IMR-90 (cell line): ENCODE measurements around the gene CANX. TPM values are rescaled to one million over a fixed set of nuclear protein-coding genes. Genes with fewer than 3 reads are reported as not detected.

ENCODE experiments used
- ATAC-seq: fragments of 200-7000 bp; cut with Tn5 transposase; 2 replicates; pipeline ENCODE4 v1.9.1; 2020; ENCODE audit warnings: low read depth, mild to moderate bottlenecking, moderate library complexity
- BruUV-seq: library from RNA; stranded (reverse); fragments of 400-500 nt; replicated peaks from 2 replicates; lab custom pipeline; 2021; lab: Mats Ljungman, UMichigan
- CTCF ChIA-PET: fragments of 300-600 bp; formaldehyde crosslinking; extraction: SDS; loops from one replicate; lab custom pipeline; 2021; ENCODE audit warnings: antibody characterized with exemption; lab: Yijun Ruan, JAX
- POLR2A ChIA-PET: fragments of 300-600 bp; sonication (Branson Sonifier 250); formaldehyde crosslinking; loops from one replicate; lab custom pipeline; 2022; ENCODE audit warnings: antibody characterized with exemption; ENCODE audit not compliant: unreplicated experiment; lab: Charles Lee
- DNase-seq: peaks from one replicate; pipeline ENCODE4 v3.0.0; 2013
- H2AFZ ChIP-seq: replicated peaks from 2 replicates; pipeline ENCODE3; 2013; ENCODE audit warnings: low read length, mild to moderate bottlenecking; ENCODE audit not compliant: poor library complexity
- H2AK5ac ChIP-seq: 2 replicates; pipeline ENCODE4 v1.6.1; 2013; ENCODE audit warnings: low read depth, low read length, inconsistent platforms
- H2AK9ac ChIP-seq: replicated peaks from 2 replicates; pipeline ENCODE3; 2013; ENCODE audit warnings: mild to moderate bottlenecking, low read depth, low read length, moderate library complexity; ENCODE audit not compliant: poor library complexity
- H2BK120ac ChIP-seq: 2 replicates; pipeline ENCODE4 v1.6.1; 2013; ENCODE audit warnings: low read depth, low read length, inconsistent platforms
- H2BK15ac ChIP-seq: 3 replicates; pipeline ENCODE4 v1.6.1; 2013; ENCODE audit warnings: low read depth, low read length, inconsistent platforms
- H2BK20ac ChIP-seq: 2 replicates; pipeline ENCODE4 v1.6.1; 2013; ENCODE audit warnings: low read depth, mild to moderate bottlenecking, inconsistent platforms, low read length, moderate library complexity
- H2BK5ac ChIP-seq: 2 replicates; pipeline ENCODE4 v1.6.1; 2013; ENCODE audit warnings: mild to moderate bottlenecking, low read depth, low read length, inconsistent platforms; ENCODE audit not compliant: poor library complexity, severe bottlenecking
- H3K14ac ChIP-seq: replicated peaks from 2 replicates; pipeline ENCODE4 v1.6.1; 2013; ENCODE audit warnings: low read depth, low read length, inconsistent platforms
- H3K18ac ChIP-seq: 2 replicates; pipeline ENCODE4 v1.6.1; 2013; ENCODE audit warnings: low read depth, low read length, control low read depth
- H3K23ac ChIP-seq: 2 replicates; pipeline ENCODE4 v1.6.1; 2013; ENCODE audit warnings: low read depth, low read length, inconsistent platforms
- H3K27ac ChIP-seq: 2 replicates; pipeline ENCODE4 v1.5.1; 2013; ENCODE audit warnings: mild to moderate bottlenecking, control low read depth, low read length; ENCODE audit not compliant: insufficient read depth
- H3K27me3 ChIP-seq: 2 replicates; pipeline ENCODE4 v1.6.1; 2013; ENCODE audit warnings: low read length; ENCODE audit not compliant: control insufficient read depth, insufficient read depth
- H3K36me3 ChIP-seq: 2 replicates; pipeline ENCODE4 v1.6.1; 2013; ENCODE audit warnings: low read length, mixed read lengths; ENCODE audit not compliant: control insufficient read depth, insufficient read depth
- H3K4ac ChIP-seq: 2 replicates; pipeline ENCODE4 v1.6.1; 2013; ENCODE audit warnings: low read depth, low read length, inconsistent platforms
- H3K4me1 ChIP-seq: 2 replicates; pipeline ENCODE4 v1.6.1; 2013; ENCODE audit warnings: low read length, mixed read lengths; ENCODE audit not compliant: control insufficient read depth, insufficient read depth
- H3K4me2 ChIP-seq: 2 replicates; pipeline ENCODE4 v1.6.1; 2013; ENCODE audit warnings: low read depth, mild to moderate bottlenecking, control low read depth, low read length, moderate library complexity
- H3K4me3 ChIP-seq: 2 replicates; pipeline ENCODE4 v1.5.1; 2013; ENCODE audit warnings: low read depth, mild to moderate bottlenecking, control low read depth, low read length, moderate library complexity; ENCODE audit not compliant: insufficient read depth
- H3K56ac ChIP-seq: 2 replicates; pipeline ENCODE4 v1.6.1; 2013; ENCODE audit warnings: low read length, inconsistent platforms; ENCODE audit not compliant: insufficient read depth; ENCODE audit errors: extremely low read depth
- H3K79me1 ChIP-seq, 2 experiments: 2 replicates each; pipeline ENCODE4 v1.6.1; 2013; ENCODE audit warnings: low read length in 2 of 2, inconsistent platforms in 1 of 2, low read depth in 1 of 2
- H3K9ac ChIP-seq: 2 replicates; pipeline ENCODE4 v1.6.1; 2013; ENCODE audit warnings: low read depth, low read length, control low read depth
- H3K9me1 ChIP-seq: 2 replicates; pipeline ENCODE4 v1.6.1; 2013; ENCODE audit warnings: low read length, inconsistent platforms; ENCODE audit not compliant: insufficient read depth
- H3K9me3 ChIP-seq: 2 replicates; pipeline ENCODE4 v1.6.1; 2013; ENCODE audit warnings: low read length; ENCODE audit not compliant: control insufficient read depth, insufficient read depth
- H4K20me1 ChIP-seq: 2 replicates; pipeline ENCODE4 v1.6.1; 2013; ENCODE audit warnings: low read length, inconsistent platforms; ENCODE audit not compliant: insufficient read depth
- H4K5ac ChIP-seq: 2 replicates; pipeline ENCODE4 v1.6.1; 2013; ENCODE audit warnings: mild to moderate bottlenecking, low read depth, low read length, control low read depth
- H4K8ac ChIP-seq, 2 experiments: 2 replicates each; pipeline ENCODE4 v1.6.1; 2013; ENCODE audit warnings: low read depth in 2 of 2, low read length in 2 of 2, control low read depth in 1 of 2, inconsistent platforms in 1 of 2
- H4K91ac ChIP-seq: 2 replicates; pipeline ENCODE4 v1.6.1; 2013; ENCODE audit warnings: low read depth, low read length, inconsistent platforms; ENCODE audit not compliant: insufficient read depth
- BHLHE40 ChIP-seq: fragments of 150-350 bp; IDR thresholded peaks from 2 replicates; pipeline ENCODE4 v1.6.1; 2016; ENCODE audit warnings: mild to moderate bottlenecking, low read depth, low read length
- CEBPB ChIP-seq: IDR thresholded peaks from 2 replicates; pipeline ENCODE4 v1.6.1; 2012; ENCODE audit warnings: low read depth, low read length, improper control_type of control experiment
- CHD1 ChIP-seq: IDR thresholded peaks from 2 replicates; pipeline ENCODE4 v1.6.1; 2012; ENCODE audit warnings: low read depth, low read length, improper control_type of control experiment
- ELK1 ChIP-seq: fragments of 150-350 bp; IDR thresholded peaks from 2 replicates; pipeline ENCODE4 v1.6.1; 2016; ENCODE audit warnings: low read depth, mild to moderate bottlenecking, low read length, moderate library complexity, borderline replicate concordance
- FOS ChIP-seq: fragments of 150-350 bp; IDR thresholded peaks from 2 replicates; pipeline ENCODE4 v1.6.1; 2016; ENCODE audit warnings: low read depth, low read length
- MAFK ChIP-seq: IDR thresholded peaks from 2 replicates; pipeline ENCODE4 v1.6.1; 2012; ENCODE audit warnings: low read depth, low read length, improper control_type of control experiment
- MAZ ChIP-seq: IDR thresholded peaks from 2 replicates; pipeline ENCODE4 v1.6.1; 2012; ENCODE audit warnings: low read depth, mild to moderate bottlenecking, low read length, improper control_type of control experiment, moderate library complexity, borderline replicate concordance
- MXI1 ChIP-seq: IDR thresholded peaks from 2 replicates; pipeline ENCODE4 v1.6.1; 2012; ENCODE audit warnings: low read depth, mild to moderate bottlenecking, low read length, moderate library complexity, borderline replicate concordance
- NFE2L2 ChIP-seq: fragments of 150-350 bp; IDR thresholded peaks from 2 replicates; pipeline ENCODE4 v1.6.1; 2016; ENCODE audit warnings: low read depth, mild to moderate bottlenecking, low read length
- POLR2A ChIP-seq: IDR thresholded peaks from 2 replicates; pipeline ENCODE4 v1.6.1; 2012; ENCODE audit warnings: mild to moderate bottlenecking, low read depth, low read length
- RAD21 ChIP-seq: IDR thresholded peaks from 2 replicates; pipeline ENCODE4 v1.6.1; 2012; ENCODE audit warnings: low read length, improper control_type of control experiment
- RCOR1 ChIP-seq: IDR thresholded peaks from 2 replicates; pipeline ENCODE4 v1.6.1; 2012; ENCODE audit warnings: mild to moderate bottlenecking, low read length, improper control_type of control experiment; ENCODE audit not compliant: insufficient replicate concordance
- RFX5 ChIP-seq: IDR thresholded peaks from 2 replicates; pipeline ENCODE4 v1.8.0; 2012; ENCODE audit warnings: low read depth, mild to moderate bottlenecking, low read length, moderate library complexity
- SMC3 ChIP-seq: fragments of 150-350 bp; IDR thresholded peaks from 2 replicates; pipeline ENCODE4 v1.6.1; 2016; ENCODE audit warnings: low read depth, mild to moderate bottlenecking, antibody characterized with exemption, low read length, moderate library complexity
- WGBS, 2 experiments: methylation state at CpG; one replicate each; pipeline versions ENCODE4 v1.1.5 to v1.1.7; 2013; ENCODE audit warnings: missing lambda C conversion rate in 2 of 2; ENCODE audit not compliant: insufficient read length in 1 of 2; ENCODE audit errors: extremely low coverage in 2 of 2; 5-methylcytosine and 5-hydroxymethylcytosine counted together
- dilution Hi-C: fragments of 300-500 bp; cut with HindIII; formaldehyde crosslinking; loops from one replicate; pipeline ENCODE4 v1.14.3; 2018; ENCODE audit warnings: low sequenced_read_pairs; ENCODE audit not compliant: unreplicated experiment
- in situ Hi-C: fragments of 300-500 bp; cut with MboI; formaldehyde crosslinking; loops from 3 replicates; pipeline ENCODE4 v1.14.3; 2019; ENCODE audit warnings: low sequenced_read_pairs, inconsistent platforms, mixed read lengths
- intact Hi-C: fragments of 100-400 bp; cut with micrococcal nuclease; formaldehyde crosslinking; loops from 2 replicates; pipeline ENCODE4 v1.10.0; 2022
- polyA plus RNA-seq, 3 experiments: library from polyadenylated mRNA; depleted of rRNA; stranded (reverse); fragments of >200 nt; gene quantifications; 2 replicates each; pipeline ENCODE4 v1.2.3, GENCODE V29; 2012; ENCODE audit warnings: low replicate concordance in 1 of 3
- total RNA-seq: library from RNA; depleted of rRNA; stranded (reverse); fragments of >200 nt; gene quantifications from 2 replicates; pipeline ENCODE4 v1.2.3, GENCODE V29; 2012
- TF ChIP-seq, protein P1 (sequence below): conservative IDR thresholded peaks from 2 replicates; pipeline ENCODE4 v1.5.1; 2012; ENCODE audit warnings: mild to moderate bottlenecking, low read depth, low read length, improper control_type of control experiment
- TF ChIP-seq, protein P2 (sequence below): fragments of 150-350 bp; IDR thresholded peaks from 2 replicates; pipeline ENCODE4 v1.6.1; 2017; ENCODE audit warnings: mild to moderate bottlenecking, antibody characterized with exemption, low read length, low read depth

CANX gene
- total and polyA plus RNA-seq, 2 of the 4 experiments (the other 2 are of a cell fraction): 216 to 345 TPM

DNA sequence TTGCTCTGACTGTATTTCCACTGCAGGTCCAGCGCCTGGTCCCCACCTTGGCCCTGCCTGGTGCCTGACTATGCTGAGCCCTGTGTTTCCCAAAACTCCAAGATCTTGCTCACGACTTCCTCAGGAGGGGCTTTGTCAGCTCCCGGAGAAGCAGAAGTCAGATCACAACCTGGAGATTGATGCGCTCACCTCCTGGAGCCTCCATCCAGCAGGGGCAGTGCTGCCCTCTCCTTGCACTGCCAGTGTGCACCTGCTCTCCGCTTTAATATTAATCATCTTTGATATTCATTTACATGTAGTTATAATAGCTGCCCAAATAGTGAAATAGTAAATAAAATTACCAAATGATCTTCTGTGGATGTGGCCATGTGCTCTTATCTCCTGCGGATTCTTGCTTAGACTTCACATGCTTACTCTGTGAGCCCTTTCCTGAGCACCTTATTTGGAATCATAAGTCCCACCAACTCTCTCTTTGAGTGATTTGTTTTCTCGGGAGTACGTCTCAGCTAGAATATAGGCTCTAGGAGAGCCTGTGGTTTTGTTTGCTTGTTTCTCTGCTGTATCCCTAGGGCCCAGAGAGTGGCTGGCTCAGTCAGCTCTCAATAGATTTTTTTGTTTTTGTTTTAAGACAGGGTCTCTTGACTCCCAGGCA, 51.2 kb downstream of the CANX start:
- H2AFZ ChIP-seq: no peak overlapping the region
- no peak overlapping the region for H3K4me3 ChIP-seq
- no TSS peak for BruUV-seq
- peaks cover 9% of the 10 kb centered on the region for H3K9me1 ChIP-seq
- no peak for DNase-seq
- no peak overlapping the region for H2BK20ac ChIP-seq
- no peak overlapping the region for H4K8ac ChIP-seq
- H3K4me2 ChIP-seq: no peak overlapping the region
- ATAC-seq: no peak
- H3K9me3 ChIP-seq: no peaks in the 10 kb centered on the region
- intact Hi-C loops: no loop called here
- H2BK120ac ChIP-seq: no peak overlapping the region
- H4K91ac ChIP-seq: no peak overlapping the region
- no peak overlapping the region for H3K18ac ChIP-seq
- ChIA-PET CTCF (interaction anchor here (1.4 kb wide), 1 partner anchor 13 kb away, joined by 4 read pairs; no protein-coding TSS in a partner anchor), POLR2A (no interaction called here)
- H4K20me1 ChIP-seq: peaks cover 66% of the 10 kb centered on the region
- H3K14ac ChIP-seq: no peak overlapping the region
- no peak overlapping the region for H3K56ac ChIP-seq
- 100% methylated on average over 2 of the region's 8 CpGs; no CpG with 5 or more reads in 1 of the 2 experiments for WGBS, 2 experiments
- no peak overlapping the region for H4K5ac ChIP-seq
- in situ Hi-C loops: no loop called here
- no peak overlapping the region for H2BK5ac ChIP-seq
- peaks cover 9% of the 10 kb centered on the region for H3K36me3 ChIP-seq
- H3K27ac ChIP-seq: no peak overlapping the region
- peaks cover 2% of the 10 kb centered on the region; the same call in 1 of the 2 replicates for H3K4me1 ChIP-seq
- no peak overlapping the region for H3K4ac ChIP-seq
- H2AK9ac ChIP-seq: no peak overlapping the region
- H2AK5ac ChIP-seq: no peak overlapping the region
- H3K79me1 ChIP-seq: peaks cover 16 to 53% of the 10 kb centered on the region in 2 experiments
- no peak overlapping the region for H3K23ac ChIP-seq
- no peak overlapping the region for H3K9ac ChIP-seq
- H2BK15ac ChIP-seq: no peak overlapping the region
- TF ChIP-seq POLR2A (no peak), MAFK (no peak), NFE2L2 (no peak), ELK1 (no peak), MXI1 (no peak), MAZ (no peak), RCOR1 (no peak), RAD21 (no peak), FOS (no peak), CEBPB (no peak), SMC3 (no peak), CHD1 (no peak), RFX5 (no peak), BHLHE40 (no peak)
- TF ChIP-seq, protein P1, sequence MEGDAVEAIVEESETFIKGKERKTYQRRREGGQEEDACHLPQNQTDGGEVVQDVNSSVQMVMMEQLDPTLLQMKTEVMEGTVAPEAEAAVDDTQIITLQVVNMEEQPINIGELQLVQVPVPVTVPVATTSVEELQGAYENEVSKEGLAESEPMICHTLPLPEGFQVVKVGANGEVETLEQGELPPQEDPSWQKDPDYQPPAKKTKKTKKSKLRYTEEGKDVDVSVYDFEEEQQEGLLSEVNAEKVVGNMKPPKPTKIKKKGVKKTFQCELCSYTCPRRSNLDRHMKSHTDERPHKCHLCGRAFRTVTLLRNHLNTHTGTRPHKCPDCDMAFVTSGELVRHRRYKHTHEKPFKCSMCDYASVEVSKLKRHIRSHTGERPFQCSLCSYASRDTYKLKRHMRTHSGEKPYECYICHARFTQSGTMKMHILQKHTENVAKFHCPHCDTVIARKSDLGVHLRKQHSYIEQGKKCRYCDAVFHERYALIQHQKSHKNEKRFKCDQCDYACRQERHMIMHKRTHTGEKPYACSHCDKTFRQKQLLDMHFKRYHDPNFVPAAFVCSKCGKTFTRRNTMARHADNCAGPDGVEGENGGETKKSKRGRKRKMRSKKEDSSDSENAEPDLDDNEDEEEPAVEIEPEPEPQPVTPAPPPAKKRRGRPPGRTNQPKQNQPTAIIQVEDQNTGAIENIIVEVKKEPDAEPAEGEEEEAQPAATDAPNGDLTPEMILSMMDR: no peak
- TF ChIP-seq, protein P2, sequence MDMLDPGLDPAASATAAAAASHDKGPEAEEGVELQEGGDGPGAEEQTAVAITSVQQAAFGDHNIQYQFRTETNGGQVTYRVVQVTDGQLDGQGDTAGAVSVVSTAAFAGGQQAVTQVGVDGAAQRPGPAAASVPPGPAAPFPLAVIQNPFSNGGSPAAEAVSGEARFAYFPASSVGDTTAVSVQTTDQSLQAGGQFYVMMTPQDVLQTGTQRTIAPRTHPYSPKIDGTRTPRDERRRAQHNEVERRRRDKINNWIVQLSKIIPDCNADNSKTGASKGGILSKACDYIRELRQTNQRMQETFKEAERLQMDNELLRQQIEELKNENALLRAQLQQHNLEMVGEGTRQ: no peak
- no peaks in the 10 kb centered on the region for H3K27me3 ChIP-seq
- dilution Hi-C loops: no loop called here
